ENCODE measurements around the gene CTXND2.
A peak's percentile ranks its signal among the peaks of the same experiment; 100 is the strongest.
"Not testable (repeated sequence)": the region's sequence is repeated elsewhere in the genome, so short reads cannot be mapped to it uniquely, and the experiment has no call there.

Gene CTXND2

GRCh38 chr1:150893336-150893913, 6.5 kb downstream of the CTXND2 start:
- no peak for DNase-seq (ENCODE audit: low spot score)

- DNase-seq (ENCODE audit: low spot score) = no peak
Observed at GRCh38 chr1:150895618-150896017, 8.7 kb downstream of the CTXND2 start.

- not testable (repeated sequence) for DNase-seq (ENCODE audit: low spot score)
Observed at GRCh38 chr1:150899795-150900194, 12.9 kb downstream of the CTXND2 start.

- no peak for DNase-seq (ENCODE audit: low spot score)
Observed at GRCh38 chr1:150902346-150902745, 15.4 kb downstream of the CTXND2 start.

DNA sequence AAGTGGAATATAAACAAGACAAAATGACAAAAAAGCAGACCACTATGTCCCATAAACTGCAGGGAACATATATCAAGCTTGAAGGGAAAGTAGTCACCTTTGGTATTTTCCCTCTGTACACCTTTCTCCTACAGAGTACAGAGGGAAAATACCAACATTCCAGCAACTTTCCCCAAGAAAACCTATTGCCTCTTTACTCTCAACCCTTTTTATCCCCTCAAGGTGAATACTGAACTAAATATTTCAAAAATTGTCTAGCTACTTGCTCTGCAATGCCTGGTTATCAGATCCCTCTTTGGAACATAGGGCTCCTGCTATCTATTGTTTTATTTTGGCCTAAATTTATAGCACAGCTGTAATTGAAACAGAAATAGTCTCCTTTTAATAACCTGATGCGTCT, 15.8 kb downstream of the CTXND2 start:
- no peak for DNase-seq (ENCODE audit: low spot score)

GRCh38 chr1:150905301-150905700, 18.4 kb downstream of the CTXND2 start:
- DNase-seq (ENCODE audit: low spot score) = peak; percentile 21

GRCh38 chr1:150906329-150906728, 19.4 kb downstream of the CTXND2 start:
- no peak for DNase-seq (ENCODE audit: low spot score)

- no peak for DNase-seq (ENCODE audit: low spot score)
Observed at GRCh38 chr1:150906813-150907212, 19.9 kb downstream of the CTXND2 start.

DNA sequence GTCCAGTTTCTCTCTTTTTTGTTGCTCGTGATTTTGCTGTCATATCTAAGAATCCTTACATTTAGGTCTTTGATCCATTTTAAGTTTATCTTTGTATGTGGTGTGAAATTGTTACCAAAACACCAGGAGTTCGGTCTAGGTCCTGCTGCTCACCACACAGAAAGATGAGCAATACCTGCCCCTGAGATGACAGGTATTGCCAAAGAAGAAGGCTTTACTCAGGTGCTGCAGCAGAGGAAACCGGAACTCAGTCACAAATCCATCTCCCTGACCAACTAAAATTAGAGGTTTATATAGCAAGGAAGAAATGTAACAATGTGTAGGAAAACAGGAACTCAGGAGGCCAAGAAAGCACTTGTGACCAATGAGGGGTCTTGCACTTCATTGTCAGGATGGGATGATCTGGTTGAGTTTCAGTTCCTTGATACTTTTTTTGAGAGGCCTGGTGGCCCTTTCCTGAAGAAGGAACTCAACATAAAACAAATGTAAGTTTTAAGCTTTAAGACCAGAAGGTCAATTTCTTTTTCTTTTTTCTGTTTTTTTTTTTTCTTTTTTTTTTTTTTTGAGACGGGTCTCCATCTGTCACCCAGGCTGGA, 22.7 kb downstream of the CTXND2 start:
- no peak for DNase-seq (ENCODE audit: low spot score)

DNA sequence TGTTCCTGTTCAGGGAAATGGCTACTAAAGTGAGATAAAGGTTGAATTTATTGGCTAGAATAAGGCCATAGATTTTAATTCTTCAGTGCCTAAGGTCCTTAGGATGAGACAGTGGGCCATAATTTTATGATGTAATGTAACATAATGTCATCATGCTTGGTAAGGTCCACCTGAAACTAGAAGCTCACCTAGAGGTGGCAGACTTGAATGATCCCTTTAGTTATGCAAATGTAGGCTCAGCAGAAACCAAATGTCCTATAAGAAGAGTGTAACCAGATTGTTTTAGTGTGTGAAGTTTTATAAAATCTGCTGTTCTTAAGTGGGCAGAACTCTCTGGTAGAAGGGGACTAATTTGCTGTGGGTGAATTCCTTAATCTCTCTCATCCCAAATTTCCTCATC, 25.7 kb downstream of the CTXND2 start:
- DNase-seq (ENCODE audit: low spot score) = no peak

GRCh38 chr1:150917387-150917786, 30.5 kb downstream of the CTXND2 start:
- DNase-seq (ENCODE audit: low spot score) = no peak

GRCh38 chr1:150922519-150922975, 35.6 kb downstream of the CTXND2 start:
- peak; percentile 85 for DNase-seq (ENCODE audit: low spot score)

GRCh38 chr1:150925080-150925479, 38.1 kb downstream of the CTXND2 start:
- no peak for DNase-seq (ENCODE audit: low spot score)

GRCh38 chr1:150926097-150926741, 39.3 kb downstream of the CTXND2 start, which contains the start of gene SETDB1:
Gene SETDB1 (plus strand): TSS chr1:150926363. CDS start chr1:150927715, 1,352 bp downstream.
- DNase-seq (ENCODE audit: low spot score) = peak; percentile 92

GRCh38 chr1:150927624-150928023, 40.7 kb downstream of the CTXND2 start:
- DNase-seq (ENCODE audit: low spot score) = no peak

DNA sequence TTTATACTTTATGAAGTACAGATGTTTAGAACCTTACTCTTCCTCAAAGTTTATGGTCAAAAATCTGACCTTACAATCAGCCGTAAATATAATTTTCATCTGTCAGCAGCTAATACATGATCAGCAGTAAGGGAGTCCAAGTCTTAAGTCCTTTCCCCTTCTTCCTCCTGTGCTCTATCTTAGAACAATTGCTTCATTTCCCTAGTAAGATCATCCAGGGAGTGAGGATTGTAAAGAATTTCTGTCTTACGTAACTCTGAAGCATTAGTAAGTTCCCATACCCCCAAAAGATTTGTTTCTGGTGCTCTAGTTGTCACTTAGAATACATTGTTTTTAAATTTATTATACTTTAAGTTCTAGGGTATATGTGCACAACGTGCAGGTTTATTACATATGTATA, 41.4 kb downstream of the CTXND2 start:
- DNase-seq (ENCODE audit: low spot score) = no peak

DNA sequence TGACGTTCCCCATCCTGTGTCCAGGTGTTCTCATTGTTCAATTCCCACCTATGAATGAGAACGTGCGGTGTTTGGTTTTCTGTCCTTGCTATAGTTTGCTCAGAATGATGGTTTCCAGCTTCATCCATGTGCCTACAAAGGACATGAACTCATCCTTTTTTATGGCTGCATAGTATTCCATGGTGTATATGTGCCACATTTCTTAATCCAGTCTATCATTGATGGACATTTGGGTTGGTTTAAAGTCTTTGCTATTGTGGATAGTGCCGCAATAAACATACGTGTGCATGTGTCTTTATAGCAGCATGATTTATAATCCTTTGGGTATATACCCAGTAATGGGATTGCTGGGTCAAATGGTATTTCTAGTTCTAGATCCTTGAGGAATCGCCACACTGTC, 41.8 kb downstream of the CTXND2 start:
- not testable (repeated sequence) for DNase-seq (ENCODE audit: low spot score)

DNA sequence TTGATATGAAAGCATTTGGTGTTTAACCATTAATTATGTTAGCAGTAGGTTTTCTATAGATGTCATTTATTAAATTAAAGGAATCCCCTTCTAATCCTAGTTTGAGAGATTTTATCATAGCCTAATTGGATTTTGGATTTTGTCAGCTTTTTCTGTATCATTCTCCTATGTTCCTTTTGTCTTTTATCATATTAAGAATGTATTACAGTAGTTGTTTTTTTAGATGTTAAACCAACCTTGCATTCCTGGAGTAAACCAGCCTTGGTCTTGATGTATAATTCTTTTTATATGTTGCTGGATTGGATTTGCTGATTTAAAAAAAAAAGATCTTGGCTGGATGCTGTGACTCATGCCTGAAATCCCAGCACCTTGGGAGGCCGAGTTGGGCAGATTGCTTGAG, 44.8 kb downstream of the CTXND2 start:
- DNase-seq (ENCODE audit: low spot score) = no peak

- no peak for DNase-seq (ENCODE audit: low spot score)
Observed at GRCh38 chr1:150944856-150945255, 57.9 kb downstream of the CTXND2 start.

DNA sequence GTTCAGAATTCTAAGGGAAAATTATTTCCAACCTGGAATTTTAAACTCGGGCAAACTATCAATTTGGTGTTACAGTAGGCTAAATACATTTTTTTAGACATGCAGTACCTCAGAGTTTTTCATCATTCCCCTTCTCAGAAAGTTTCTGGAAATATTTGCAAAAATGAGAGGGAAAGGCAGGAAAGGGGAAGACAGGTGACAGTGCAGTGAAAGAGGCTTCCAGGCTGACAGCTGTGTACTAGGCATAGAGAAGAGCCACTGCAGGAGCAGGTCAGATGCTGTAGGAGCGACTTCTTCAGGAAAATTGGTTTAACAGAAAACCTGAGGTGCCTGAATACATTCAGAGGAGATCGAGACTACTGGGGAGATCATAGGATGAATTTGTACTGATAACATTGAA, 67.8 kb downstream of the CTXND2 start:
- no peak for DNase-seq (ENCODE audit: low spot score)

DNA sequence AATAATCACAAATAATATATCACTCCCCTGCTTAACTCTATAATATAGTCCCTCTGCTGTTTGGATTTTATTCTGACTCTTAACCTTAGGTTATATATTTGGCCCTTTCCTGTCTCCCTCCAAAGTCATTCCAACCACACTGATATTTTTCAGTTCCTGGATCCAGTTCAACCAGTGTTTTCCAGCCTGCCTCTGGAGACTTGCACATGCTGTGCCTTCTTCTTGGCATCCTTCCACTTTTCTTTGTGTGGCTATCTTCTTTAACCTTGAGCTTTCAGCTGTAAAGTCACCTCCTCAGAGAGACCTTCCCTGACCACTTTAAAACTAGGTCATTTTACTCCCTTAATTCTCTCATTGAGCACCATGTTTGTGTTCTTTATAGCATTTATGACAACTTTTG, 68.3 kb downstream of the CTXND2 start:
- DNase-seq (ENCODE audit: low spot score) = no peak

- no peak for DNase-seq (ENCODE audit: low spot score)
Observed at GRCh38 chr1:150957666-150958065, 70.7 kb downstream of the CTXND2 start.

GRCh38 chr1:150960646-150961045, 73.7 kb downstream of the CTXND2 start:
- no peak for DNase-seq (ENCODE audit: low spot score)

DNA sequence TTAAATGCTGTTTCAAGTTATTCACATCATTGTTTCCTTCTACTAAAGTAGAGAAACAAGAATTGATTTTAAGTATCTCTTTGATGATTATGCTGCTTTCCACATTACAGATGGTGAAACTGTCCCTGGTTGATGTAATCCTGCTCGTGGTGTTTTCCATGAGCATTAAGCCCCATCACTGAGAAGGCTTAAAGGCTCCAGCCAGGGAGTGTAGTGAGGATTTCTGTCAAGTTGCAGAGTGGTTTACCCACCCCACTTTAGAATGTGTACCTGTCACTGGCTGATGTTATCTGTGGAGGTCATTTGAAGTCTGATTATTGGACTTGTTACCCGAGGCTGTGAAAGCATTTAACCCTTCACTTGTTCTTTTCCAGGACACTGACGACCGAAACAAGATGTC, 74.8 kb downstream of the CTXND2 start:
- DNase-seq (ENCODE audit: low spot score) = no peak

All from hematopoietic multipotent progenitor cell treated with erythropoietin and hydrocortisone succinate and interleukin-3 and kit ligand, for 17 days (in vitro differentiated cells).